ENCODE results near the gene NTRK2.

The NTRK2 gene

DNA sequence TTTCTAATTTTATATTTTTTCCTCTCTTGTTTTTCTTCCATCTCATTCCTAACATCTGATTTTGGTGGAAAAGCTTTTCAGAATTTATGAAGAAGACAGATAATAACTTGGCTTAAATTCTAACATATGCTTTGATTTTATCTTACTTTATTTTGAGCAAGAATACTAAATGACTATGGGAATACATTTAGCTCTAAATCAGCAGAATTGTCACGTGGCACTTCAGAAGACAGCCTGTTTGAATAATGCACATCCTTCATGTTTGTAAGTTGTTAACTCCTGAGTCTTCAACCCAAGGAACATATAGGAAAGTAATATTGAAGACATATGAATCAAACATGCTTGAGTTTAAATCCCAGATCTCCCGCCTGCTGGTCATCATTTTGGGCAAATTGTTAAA is 90.3 kb downstream of the NTRK2 start:
- H3K4me3 Mint-ChIP-seq, result no peak overlapping the region
- H3K36me3 Mint-ChIP-seq, result no peaks in the 10 kb centered on the region

DNA sequence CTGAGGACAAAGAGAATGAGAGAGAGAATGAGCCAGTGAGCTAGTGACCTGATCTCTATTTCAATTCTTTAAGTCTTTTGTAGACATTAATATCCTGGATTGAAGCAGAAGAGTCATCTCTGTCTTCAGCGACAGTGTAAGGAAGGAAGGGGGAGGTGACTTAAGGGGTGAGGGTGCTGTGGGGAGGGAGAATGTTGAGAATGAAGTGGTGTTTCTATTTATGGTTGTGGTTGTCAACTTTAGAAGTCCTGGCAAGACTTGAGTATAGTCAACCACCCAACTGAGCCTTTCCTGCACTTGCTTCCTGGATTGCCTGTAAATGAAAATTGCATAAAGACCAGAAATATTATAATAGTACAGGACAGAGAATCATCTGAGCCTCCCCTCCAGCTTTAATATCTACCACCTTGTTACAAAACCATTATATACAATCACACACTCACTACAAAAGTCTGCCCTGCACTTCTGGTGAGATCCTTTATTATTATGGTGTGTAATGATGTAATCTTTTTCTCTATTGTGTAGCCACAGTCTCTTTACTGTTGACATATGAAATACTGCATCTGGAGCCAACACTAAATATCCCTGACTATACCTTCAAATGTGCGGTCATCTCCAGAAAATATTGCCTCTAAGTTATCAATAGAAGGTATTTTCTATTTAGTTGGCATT is 91.7 kb downstream of the NTRK2 start:
- CTCF ChIA-PET, result no interaction called here
- DNase-seq, result no peak
- H3K27me3 Mint-ChIP-seq, result no peaks in the 10 kb centered on the region
- peaks cover 12% of the 10 kb centered on the region for H3K4me1 Mint-ChIP-seq
- H3K27ac Mint-ChIP-seq, result no peak overlapping the region
- no peak overlapping the region for H3K4me3 Mint-ChIP-seq
- no peaks in the 10 kb centered on the region for H3K9me3 Mint-ChIP-seq
- H3K36me3 Mint-ChIP-seq, result no peaks in the 10 kb centered on the region

More for the DNA sequence above, 90.3 kb downstream of the NTRK2 start:
- H3K4me1 Mint-ChIP-seq, result peaks cover 12% of the 10 kb centered on the region
- H3K27me3 Mint-ChIP-seq, result no peaks in the 10 kb centered on the region
- no peak for DNase-seq
- CTCF ChIA-PET, result no interaction called here
- no peaks in the 10 kb centered on the region for H3K9me3 Mint-ChIP-seq
- H3K27ac Mint-ChIP-seq, result no peak overlapping the region

DNA sequence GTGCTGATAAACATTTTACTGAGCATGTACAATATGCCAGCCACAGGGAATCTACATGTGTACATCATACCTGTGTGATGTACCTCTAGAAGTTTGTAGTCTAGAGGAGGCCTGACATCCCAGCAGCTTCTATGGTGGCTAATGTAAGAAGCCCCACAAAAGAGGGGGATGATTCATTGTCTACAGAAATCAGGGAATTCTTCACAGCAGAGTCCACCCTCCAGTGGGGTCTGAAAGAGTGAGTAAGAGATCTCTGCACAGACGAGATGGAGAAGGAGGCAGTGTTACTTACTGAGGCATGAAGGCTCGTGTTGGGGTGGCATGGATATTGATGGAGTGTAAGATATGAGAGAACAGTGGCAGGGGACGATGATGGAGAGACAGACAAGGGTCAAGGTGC is 103.0 kb downstream of the NTRK2 start:
- CTCF ChIA-PET, result no interaction called here
- Mint-ChIP-seq H3K36me3 (no peaks in the 10 kb centered on the region), H3K9me3 (no peaks in the 10 kb centered on the region), H3K27me3 (no peaks in the 10 kb centered on the region), H3K4me1 (no peaks in the 10 kb centered on the region), H3K4me3 (no peak overlapping the region), H3K27ac (no peak overlapping the region)
- DNase-seq, result no peak

DNA sequence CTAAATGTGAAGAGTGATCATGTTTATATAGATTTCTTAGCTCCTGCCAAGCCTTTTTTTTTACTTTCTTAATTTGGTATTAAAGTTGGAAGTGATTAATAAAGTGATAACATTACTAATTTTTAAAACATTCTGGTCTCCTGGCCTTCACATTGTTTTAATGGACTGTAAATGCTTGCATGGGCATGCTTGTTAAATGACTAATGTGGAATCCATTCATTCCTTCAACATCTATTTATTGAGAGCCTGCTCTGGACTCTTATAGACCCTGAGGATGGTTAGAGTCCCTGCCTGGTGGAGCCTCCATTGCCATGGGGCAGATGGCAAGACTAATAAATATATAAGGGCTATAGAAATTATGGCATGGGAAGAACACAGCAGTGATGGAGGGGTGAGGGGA is 103.5 kb downstream of the NTRK2 start:
- Mint-ChIP-seq H3K4me3 (no peak overlapping the region), H3K27me3 (no peaks in the 10 kb centered on the region), H3K4me1 (no peaks in the 10 kb centered on the region), H3K9me3 (no peaks in the 10 kb centered on the region), H3K27ac (no peak overlapping the region), H3K36me3 (no peaks in the 10 kb centered on the region)
- CTCF ChIA-PET, result no interaction called here
- DNase-seq, result no peak

DNA sequence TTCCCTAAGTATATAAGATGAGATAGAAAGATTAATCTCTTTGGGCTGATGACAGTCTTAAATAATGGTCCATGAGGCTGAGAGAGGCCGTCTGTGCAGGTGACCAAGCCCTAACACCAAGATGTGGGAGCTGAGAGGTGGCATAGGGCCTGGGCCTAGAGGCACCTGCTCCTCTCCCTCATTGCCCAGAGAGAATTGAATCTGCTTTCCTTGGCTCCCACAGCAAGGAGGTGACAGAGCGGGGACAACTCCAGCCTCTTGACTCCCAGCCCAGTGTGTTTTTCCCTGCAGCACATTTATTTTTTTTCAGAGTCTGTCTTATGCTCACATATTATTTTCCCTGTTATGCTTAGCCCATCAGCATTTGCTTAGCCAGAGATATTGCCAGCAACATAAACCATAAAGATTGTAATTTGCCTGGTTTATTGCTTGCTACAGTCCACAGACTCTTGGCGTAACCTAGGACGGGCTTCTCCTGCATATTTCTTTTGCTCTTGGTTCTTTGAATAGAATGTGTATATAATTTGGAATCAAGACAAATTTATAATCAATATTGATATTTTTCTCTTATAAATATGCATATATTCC is 105.6 kb downstream of the NTRK2 start:
- Mint-ChIP-seq H3K4me3 (no peak overlapping the region), H3K4me1 (no peaks in the 10 kb centered on the region), H3K27ac (no peak overlapping the region), H3K9me3 (no peaks in the 10 kb centered on the region), H3K36me3 (no peaks in the 10 kb centered on the region), H3K27me3 (no peaks in the 10 kb centered on the region)
- no peak for DNase-seq
- CTCF ChIA-PET, result no interaction called here

DNA sequence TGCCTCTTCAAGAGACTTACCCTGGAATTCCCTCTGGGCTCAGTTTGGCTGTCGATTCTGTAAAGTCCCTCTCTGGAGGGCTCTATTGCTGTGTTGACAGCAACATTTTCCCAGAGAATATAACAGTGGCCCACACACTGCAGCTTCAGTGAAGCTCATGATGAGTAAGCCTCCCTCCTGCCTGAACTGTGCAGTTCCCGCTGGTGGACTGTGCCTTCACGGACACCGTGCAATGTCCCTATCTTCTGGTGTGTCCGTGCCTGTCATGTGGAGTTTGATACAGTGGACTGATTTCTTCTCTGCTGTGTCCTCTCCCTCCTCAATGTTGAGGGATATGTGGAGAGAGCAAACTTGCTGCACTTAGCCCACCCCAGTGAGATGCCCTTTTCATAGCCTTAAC is 109.0 kb downstream of the NTRK2 start:
- DNase-seq, result no peak
- no peaks in the 10 kb centered on the region for H3K9me3 Mint-ChIP-seq
- CTCF ChIA-PET, result no interaction called here
- no peaks in the 10 kb centered on the region for H3K4me1 Mint-ChIP-seq
- no peaks in the 10 kb centered on the region for H3K27me3 Mint-ChIP-seq
- H3K4me3 Mint-ChIP-seq, result no peak overlapping the region
- no peak overlapping the region for H3K27ac Mint-ChIP-seq
- no peaks in the 10 kb centered on the region for H3K36me3 Mint-ChIP-seq

DNA sequence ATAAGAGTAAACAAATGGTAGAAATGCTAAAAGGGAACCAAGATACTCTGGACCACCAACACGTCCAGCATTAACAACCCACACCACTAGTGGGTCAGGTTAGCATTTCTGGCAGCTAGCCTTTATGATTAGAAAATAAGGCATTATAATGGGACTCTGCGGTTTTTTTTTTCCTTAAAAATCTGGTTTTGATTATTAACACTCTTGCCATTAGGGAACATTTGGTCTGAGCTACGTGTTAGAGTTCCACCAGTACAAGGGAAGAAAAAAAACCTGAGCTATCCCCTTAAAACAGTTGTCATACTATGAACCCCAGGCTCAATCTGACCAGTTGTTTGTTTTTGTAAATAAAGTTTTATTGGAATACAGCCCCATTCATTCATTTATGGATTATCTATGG is 110.4 kb downstream of the NTRK2 start:
- Mint-ChIP-seq H3K27me3 (no peaks in the 10 kb centered on the region), H3K27ac (no peak overlapping the region), H3K36me3 (no peaks in the 10 kb centered on the region), H3K4me1 (no peaks in the 10 kb centered on the region), H3K4me3 (no peak overlapping the region), H3K9me3 (no peaks in the 10 kb centered on the region)
- CTCF ChIA-PET, result interaction anchor here (0.6 to 4.8 kb wide), 3 partner anchors 35 to 126 kb away, joined by 3 to 36 read pairs (median 3); no protein-coding TSS in a partner anchor
- DNase-seq, result no peak

DNA sequence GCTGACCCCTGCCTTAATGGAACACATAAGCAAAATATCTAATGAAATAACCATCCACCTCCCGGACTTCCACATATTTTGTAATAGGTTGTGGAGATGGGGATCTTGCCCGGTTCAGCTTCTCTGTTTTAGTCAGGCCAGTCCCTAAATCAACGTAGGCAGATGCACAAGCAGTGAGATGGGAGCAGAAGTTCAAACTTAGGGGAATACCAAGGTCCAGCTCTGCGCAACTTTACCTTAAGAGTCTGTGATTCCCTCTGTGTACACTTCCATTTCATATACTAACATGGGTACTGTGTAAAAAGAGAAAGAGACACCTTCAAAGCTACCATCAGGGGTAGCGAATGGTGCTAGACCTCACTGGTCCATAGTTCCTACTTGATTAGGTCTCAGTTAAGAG is 110.9 kb downstream of the NTRK2 start:
- CTCF ChIA-PET, result interaction anchor here (4.8 kb wide), 1 partner anchor 83 kb away, joined by 36 read pairs; no protein-coding TSS in a partner anchor

DNA sequence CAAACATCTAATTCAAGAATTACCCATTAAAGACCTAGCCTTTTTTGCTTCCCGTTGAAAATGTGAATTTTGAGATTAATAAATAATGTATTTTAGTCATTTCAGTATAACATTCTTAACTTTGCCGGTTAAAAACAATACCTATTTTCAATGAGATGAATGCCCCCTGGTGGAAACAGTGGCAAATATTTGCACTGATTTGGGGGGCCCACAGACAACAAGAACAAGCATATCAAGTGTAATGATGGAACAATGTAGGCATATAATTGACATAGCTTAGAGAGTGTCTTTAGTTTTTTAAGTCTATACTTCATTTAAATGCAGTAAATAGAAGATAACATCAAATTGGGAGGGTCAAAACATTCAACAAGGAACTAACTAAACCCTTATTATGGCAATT is 111.9 kb downstream of the NTRK2 start:
- H3K4me3 Mint-ChIP-seq, result no peak overlapping the region

More for the DNA sequence above, 110.9 kb downstream of the NTRK2 start:
- Mint-ChIP-seq H3K9me3 (no peaks in the 10 kb centered on the region), H3K27me3 (no peaks in the 10 kb centered on the region), H3K27ac (no peak overlapping the region), H3K36me3 (no peaks in the 10 kb centered on the region), H3K4me1 (no peaks in the 10 kb centered on the region), H3K4me3 (no peak overlapping the region)
- DNase-seq, result no peak

DNA sequence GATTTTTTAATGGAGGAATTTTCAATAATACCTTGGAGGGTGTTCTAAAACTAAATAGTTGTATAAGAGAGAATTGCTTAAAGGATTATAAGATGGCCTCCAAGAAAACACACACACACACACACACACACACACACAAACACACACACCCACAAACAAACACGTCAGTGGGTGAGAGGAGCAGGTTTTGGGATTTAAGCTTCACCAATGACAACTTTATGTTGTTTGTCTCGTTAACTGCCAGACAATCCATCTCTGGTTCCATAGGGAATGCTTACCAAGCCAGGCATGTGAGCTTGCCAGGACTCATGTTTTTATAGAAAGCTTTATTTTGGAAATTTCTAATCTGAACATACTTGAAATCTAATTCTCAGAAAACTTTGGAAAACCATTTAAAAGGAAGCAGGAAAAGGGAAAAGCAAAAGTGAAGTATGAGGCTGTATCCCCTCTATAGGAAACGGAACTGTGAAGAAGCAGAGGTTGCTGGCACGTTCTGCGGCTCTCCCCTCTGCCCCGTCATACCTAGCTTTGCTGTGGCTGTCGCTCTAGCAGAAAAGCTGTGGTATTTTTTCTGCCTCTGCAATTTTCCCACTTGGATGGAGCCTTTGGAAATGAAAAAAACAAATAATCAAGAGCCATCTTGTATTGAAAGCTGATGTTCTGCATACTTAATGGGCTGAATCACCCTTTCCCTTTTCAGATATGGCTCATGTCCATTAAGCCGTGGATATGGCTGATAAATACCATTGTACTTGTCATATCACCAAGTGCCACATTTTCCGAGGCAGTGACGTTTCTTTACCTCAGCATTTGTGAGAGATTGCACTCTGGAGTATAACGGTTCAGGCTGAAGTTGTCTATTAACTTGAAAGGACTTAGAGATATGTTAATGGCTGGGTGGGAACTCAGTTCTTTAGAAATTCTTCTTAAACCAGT is 112.7 kb downstream of the NTRK2 start:
- Mint-ChIP-seq H3K27ac (no peak overlapping the region), H3K27me3 (no peaks in the 10 kb centered on the region), H3K4me1 (no peaks in the 10 kb centered on the region), H3K9me3 (no peaks in the 10 kb centered on the region), H3K4me3 (no peak overlapping the region), H3K36me3 (no peaks in the 10 kb centered on the region)
- CTCF ChIA-PET, result interaction anchor here (0.6 to 4.8 kb wide), 4 partner anchors 33 to 385 kb away, joined by 3 to 36 read pairs (median 5); no protein-coding TSS in a partner anchor
- DNase-seq, result no peak

More for the DNA sequence above, 111.9 kb downstream of the NTRK2 start:
- H3K4me1 Mint-ChIP-seq, result no peaks in the 10 kb centered on the region
- no peak overlapping the region for H3K27ac Mint-ChIP-seq
- no peaks in the 10 kb centered on the region for H3K36me3 Mint-ChIP-seq
- H3K9me3 Mint-ChIP-seq, result no peaks in the 10 kb centered on the region
- CTCF ChIA-PET, result interaction anchor here (1.0 to 4.8 kb wide), 3 partner anchors 84 to 384 kb away, joined by 3 to 36 read pairs (median 5); no protein-coding TSS in a partner anchor
- H3K27me3 Mint-ChIP-seq, result no peaks in the 10 kb centered on the region
- DNase-seq, result no peak

DNA sequence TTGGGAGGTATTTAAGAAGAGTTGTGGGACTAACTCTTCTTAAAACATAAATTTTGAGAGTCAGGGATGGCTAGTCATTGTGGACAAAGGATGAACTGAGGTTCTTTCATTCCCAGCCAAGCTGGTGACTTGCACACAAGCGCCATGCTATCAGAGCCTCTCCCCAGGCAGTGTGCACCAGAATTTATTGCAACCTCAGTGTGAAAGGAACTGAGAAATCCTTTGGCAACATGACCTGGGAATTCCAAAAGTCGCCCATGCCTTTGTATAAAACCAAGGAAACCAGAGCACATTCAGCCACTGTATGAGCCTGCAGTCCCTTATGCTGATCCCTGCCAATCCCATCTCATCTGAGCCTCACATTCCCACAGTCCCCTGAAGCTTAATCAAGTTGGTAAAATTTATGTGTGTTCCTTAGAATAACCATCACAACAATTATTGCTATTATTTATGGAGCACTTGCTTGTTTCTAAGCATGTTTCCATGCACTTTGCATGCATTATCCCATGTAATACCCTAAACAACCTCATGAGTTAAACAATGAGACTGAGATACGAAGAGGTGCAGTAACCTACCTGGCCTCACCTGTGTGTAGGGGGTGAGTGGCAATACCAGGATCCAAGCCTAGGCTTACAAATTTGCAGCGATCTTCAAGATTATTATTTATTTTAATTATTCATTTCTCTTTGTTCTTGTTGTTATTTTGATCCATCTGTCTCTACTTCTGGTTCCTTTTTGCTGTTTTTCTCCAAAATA is 116.4 kb downstream of the NTRK2 start:
- DNase-seq, result no peak
- H3K4me1 Mint-ChIP-seq, result no peaks in the 10 kb centered on the region
- no peak overlapping the region for H3K4me3 Mint-ChIP-seq
- CTCF ChIA-PET, result no interaction called here
- no peaks in the 10 kb centered on the region for H3K9me3 Mint-ChIP-seq
- no peaks in the 10 kb centered on the region for H3K36me3 Mint-ChIP-seq
- no peak overlapping the region for H3K27ac Mint-ChIP-seq
- H3K27me3 Mint-ChIP-seq, result no peaks in the 10 kb centered on the region

DNA sequence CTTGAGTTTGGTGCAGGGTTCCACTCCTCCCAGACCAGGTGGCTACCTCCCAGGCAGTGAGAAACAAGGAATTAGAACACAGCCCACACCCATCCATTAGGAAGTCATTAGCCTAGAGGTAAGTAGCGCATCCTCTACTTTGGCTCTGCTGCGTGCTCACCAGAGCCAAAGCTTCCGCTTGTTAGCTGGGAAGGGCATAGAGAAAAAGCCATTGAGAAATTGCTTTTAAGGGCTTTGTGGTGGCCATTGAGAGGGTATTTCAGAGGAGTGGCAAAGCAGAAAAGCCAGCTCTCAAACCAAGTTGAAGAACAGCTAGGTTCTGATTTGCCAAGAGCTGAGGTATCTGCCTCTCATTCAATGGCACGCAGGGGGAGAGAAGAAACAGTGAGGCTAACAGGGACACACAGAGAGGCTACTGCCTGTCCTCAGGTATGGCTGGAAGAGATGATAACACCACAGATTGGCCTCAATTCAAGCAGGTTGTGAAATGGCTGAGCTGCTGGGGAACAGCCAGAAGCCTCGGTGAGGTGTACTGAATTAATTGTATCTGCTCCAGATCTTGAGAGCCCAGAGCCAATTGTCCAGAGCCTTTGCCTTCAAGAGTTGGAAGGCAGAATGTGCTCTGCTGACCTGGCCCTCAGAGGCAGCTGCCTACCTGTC is 119.4 kb downstream of the NTRK2 start:
- no peak overlapping the region for H3K4me3 Mint-ChIP-seq
- no peaks in the 10 kb centered on the region for H3K9me3 Mint-ChIP-seq
- CTCF ChIA-PET, result no interaction called here
- no peak for DNase-seq
- H3K4me1 Mint-ChIP-seq, result no peaks in the 10 kb centered on the region
- H3K27me3 Mint-ChIP-seq, result no peaks in the 10 kb centered on the region
- H3K36me3 Mint-ChIP-seq, result no peaks in the 10 kb centered on the region
- no peak overlapping the region for H3K27ac Mint-ChIP-seq

DNA sequence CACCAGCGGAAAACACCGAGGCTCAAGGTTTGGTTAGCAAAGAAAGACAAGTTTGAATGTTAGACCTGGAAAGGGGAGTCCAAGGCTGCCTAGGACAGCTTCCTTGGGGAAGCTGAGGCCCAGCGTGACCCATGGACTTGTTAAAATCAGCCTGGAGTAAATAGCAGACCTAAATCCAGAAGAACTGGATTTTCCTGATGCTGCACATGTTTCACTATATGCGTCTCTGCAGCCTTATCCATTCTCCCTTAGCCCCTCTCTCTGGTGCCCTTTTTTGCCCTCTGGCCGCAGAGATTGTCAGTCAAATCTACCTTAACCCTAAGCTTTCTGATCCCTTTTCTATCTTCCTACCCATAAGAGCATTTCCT is 119.9 kb downstream of the NTRK2 start:
- no peaks in the 10 kb centered on the region for H3K36me3 Mint-ChIP-seq
- DNase-seq, result no peak
- H3K27me3 Mint-ChIP-seq, result no peaks in the 10 kb centered on the region
- no peaks in the 10 kb centered on the region for H3K4me1 Mint-ChIP-seq
- H3K4me3 Mint-ChIP-seq, result no peak overlapping the region
- CTCF ChIA-PET, result no interaction called here
- no peaks in the 10 kb centered on the region for H3K9me3 Mint-ChIP-seq
- H3K27ac Mint-ChIP-seq, result no peak overlapping the region

DNA sequence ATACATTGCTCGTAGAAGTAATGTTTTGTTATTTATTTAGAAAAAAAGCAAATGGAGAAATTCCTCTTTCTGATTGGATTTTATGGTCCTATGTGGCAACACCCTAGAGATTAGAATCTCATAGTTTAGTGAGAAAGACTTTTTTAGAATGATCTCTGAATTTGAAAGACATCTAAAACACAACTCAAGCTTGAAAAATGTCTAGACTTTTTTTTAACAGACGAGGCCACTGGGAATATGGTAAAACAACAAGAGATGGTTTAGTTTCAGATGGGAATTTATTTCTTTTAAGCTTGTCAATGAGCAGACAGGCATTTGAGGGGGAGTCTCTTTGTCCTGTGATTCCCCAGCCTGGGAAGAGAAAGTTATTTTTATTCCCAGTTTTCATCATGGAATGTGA is 122.1 kb downstream of the NTRK2 start:
- no peaks in the 10 kb centered on the region for H3K4me1 Mint-ChIP-seq
- H3K36me3 Mint-ChIP-seq, result no peaks in the 10 kb centered on the region
- H3K4me3 Mint-ChIP-seq, result no peak overlapping the region
- CTCF ChIA-PET, result no interaction called here
- H3K9me3 Mint-ChIP-seq, result no peaks in the 10 kb centered on the region
- no peak for DNase-seq
- no peak overlapping the region for H3K27ac Mint-ChIP-seq
- H3K27me3 Mint-ChIP-seq, result no peaks in the 10 kb centered on the region

All from activated naive CD4-positive, alpha-beta T cell treated with anti-CD3 and anti-CD28 coated beads, Interleukin-2, amount 10 ng/mL, durations not matched to agents 7 days and 5 days (primary cell).